ENCODE results near the gene GHR. TPM values are rescaled to one million over a fixed set of nuclear protein-coding genes. Genes with fewer than 3 reads are reported as not detected.

The GHR gene
- total and polyA plus RNA-seq, 2 donors (not counting 3 experiments of a cell fraction or from before 2014, with no cell fraction given) = 0.27 to 0.28 TPM

DNA sequence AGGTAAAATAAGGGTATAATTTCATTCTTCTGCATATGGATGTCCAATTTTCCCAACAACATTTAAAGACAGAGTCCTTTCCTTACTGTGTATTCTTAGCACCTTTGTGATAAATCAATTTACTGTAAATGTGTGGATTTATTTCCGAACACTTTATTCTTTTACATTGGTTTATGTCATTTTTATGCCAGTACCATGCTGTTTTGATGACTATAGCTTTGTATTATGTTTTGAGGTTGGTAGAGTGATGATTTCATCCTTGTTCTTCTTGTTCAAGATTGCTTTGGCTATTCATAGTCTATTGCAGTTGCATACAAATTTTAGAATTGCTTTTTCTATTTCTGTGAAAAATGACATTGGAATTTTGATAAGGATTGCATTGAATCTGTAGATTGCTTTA, 280.0 kb downstream of the GHR start:
- Histone ChIP-seq H3K9ac (replicated peaks; ENCODE audit: extremely low read depth, insufficient read depth, low read length) (no peak overlapping the region), H3K4me1 (ENCODE audit: control insufficient read depth, extremely low read depth, insufficient read depth, low read length) (no peaks in the 10 kb centered on the region), H3K36me3 (ENCODE audit: control insufficient read depth in 2 of 2, extremely low read depth in 1 of 2, insufficient read depth in 2 of 2, low read length in 2 of 2) (no peaks in the 10 kb centered on the region), H3K79me2 (ENCODE audit: control insufficient read depth, insufficient read depth, low read length) (no peaks in the 10 kb centered on the region), H3K4me2 (ENCODE audit: insufficient read depth, low read length) (no peak overlapping the region), H3K9me1 (replicated peaks; ENCODE audit: control insufficient read depth, extremely low read depth, insufficient read depth, low read length) (no peaks in the 10 kb centered on the region), H2AFZ (ENCODE audit: low read depth, low read length) (no peak overlapping the region), H3K27me3 (ENCODE audit: control insufficient read depth in 2 of 2, insufficient read depth in 2 of 2, low read length in 2 of 2) (no peaks in the 10 kb centered on the region), H3K4me3 (replicated peaks in 1 of 3; ENCODE audit: insufficient read depth in 1 of 3, low read depth in 1 of 3, low read length in 3 of 3) (no peak overlapping the region), H3K27ac (ENCODE audit: insufficient read depth, low read depth, low read length) (no peak overlapping the region), H3K9me3 (replicated peaks; ENCODE audit: control insufficient read depth, insufficient read depth, low read length) (no peaks in the 10 kb centered on the region), H4K20me1 (replicated peaks; ENCODE audit: control insufficient read depth, extremely low read depth, insufficient read depth, low read length) (no peaks in the 10 kb centered on the region)
- dilution Hi-C loops (cut with MboI; ENCODE audit: extremely low pct_ligation_motif_present, low sequenced_read_pairs) (no loop called here), intact Hi-C loops (cut with micrococcal nuclease) (no loop called here)
- CTCF ChIA-PET = no interaction called here
- FAIRE-seq (no peak), DNase-seq (ENCODE audit: low read depth, low spot score) (no peak)
- POLR2A ChIA-PET = no interaction called here
- no TSS peak for BruUV-seq (replicated peaks)
- TF ChIP-seq, protein P1, sequence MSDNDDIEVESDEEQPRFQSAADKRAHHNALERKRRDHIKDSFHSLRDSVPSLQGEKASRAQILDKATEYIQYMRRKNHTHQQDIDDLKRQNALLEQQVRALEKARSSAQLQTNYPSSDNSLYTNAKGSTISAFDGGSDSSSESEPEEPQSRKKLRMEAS (IDR thresholded peaks at IDR 0.05; ENCODE audit: insufficient read depth, insufficient read length) = no peak
- TF ChIP-seq, protein P2, sequence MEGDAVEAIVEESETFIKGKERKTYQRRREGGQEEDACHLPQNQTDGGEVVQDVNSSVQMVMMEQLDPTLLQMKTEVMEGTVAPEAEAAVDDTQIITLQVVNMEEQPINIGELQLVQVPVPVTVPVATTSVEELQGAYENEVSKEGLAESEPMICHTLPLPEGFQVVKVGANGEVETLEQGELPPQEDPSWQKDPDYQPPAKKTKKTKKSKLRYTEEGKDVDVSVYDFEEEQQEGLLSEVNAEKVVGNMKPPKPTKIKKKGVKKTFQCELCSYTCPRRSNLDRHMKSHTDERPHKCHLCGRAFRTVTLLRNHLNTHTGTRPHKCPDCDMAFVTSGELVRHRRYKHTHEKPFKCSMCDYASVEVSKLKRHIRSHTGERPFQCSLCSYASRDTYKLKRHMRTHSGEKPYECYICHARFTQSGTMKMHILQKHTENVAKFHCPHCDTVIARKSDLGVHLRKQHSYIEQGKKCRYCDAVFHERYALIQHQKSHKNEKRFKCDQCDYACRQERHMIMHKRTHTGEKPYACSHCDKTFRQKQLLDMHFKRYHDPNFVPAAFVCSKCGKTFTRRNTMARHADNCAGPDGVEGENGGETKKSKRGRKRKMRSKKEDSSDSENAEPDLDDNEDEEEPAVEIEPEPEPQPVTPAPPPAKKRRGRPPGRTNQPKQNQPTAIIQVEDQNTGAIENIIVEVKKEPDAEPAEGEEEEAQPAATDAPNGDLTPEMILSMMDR (IDR thresholded peaks at IDR 0.05; ENCODE audit: extremely low read depth in 1 of 2, insufficient read depth in 1 of 2, low read depth in 1 of 2, low read length in 2 of 2) = no peak
- TF ChIP-seq POLR2AphosphoS5 (IDR thresholded peaks at IDR 0.05; ENCODE audit: insufficient read depth, low read depth, low read length) = no peak
- TF ChIP-seq FOS (IDR thresholded peaks at IDR 0.05; ENCODE audit: borderline replicate concordance, insufficient read depth, low read length) = no peak
- TF ChIP-seq JUN (IDR thresholded peaks at IDR 0.05; ENCODE audit: borderline replicate concordance, insufficient read depth, insufficient read length, low read depth) = no peak
- no peak for TF ChIP-seq POLR2A (IDR thresholded peaks at IDR 0.05; ENCODE audit: low read depth, low read length)
- TF ChIP-seq MYC (IDR thresholded peaks at IDR 0.05; ENCODE audit: low read depth, low read length) = no peak
- TF ChIP-seq GATA2 (IDR thresholded peaks at IDR 0.05; ENCODE audit: insufficient read depth, insufficient read length, low read depth, low read length) = no peak
- TF ChIP-seq EZH2 (IDR thresholded peaks at IDR 0.05; ENCODE audit: borderline replicate concordance, low read depth, low read length, severe bottlenecking) = no peak
